ENCODE measurements around the gene ADAMTS19. TPM values are rescaled to one million over a fixed set of nuclear protein-coding genes. Genes with fewer than 3 reads are reported as not detected.

The ADAMTS19 gene
- total RNA-seq, 1 experiment from 2014 or later, result not detected

- H3K4me3 Mint-ChIP-seq (ENCODE audit: low read depth, unreplicated experiment), result no peak overlapping the region
- intact Hi-C loops (cut with micrococcal nuclease; ENCODE audit: unreplicated experiment), result no loop called here
- CTCF ChIA-PET, result no interaction called here
- no peaks in the 10 kb centered on the region for H3K27me3 Mint-ChIP-seq (ENCODE audit: unreplicated experiment)
- no peak overlapping the region for H3K27ac Mint-ChIP-seq (ENCODE audit: unreplicated experiment)
- H3K4me1 Mint-ChIP-seq (ENCODE audit: low read depth, unreplicated experiment), result peaks cover 8% of the 10 kb centered on the region
- DNase-seq, result no peak
- BruUV-seq (replicated peaks), result no TSS peak
- H3K36me3 Mint-ChIP-seq (ENCODE audit: insufficient read depth, unreplicated experiment), result no peaks in the 10 kb centered on the region
- peaks cover 4% of the 10 kb centered on the region for H3K9me3 Mint-ChIP-seq (ENCODE audit: low read depth, unreplicated experiment)
- TF ChIP-seq CTCF (IDR thresholded peaks at IDR 0.05; ENCODE audit: unreplicated experiment), result no peak
These were observed 51.2 kb downstream of the ADAMTS19 start for GRCh38 chr5:129511291-129511690.

GRCh38 chr5:129541051-129541450, 81.0 kb downstream of the ADAMTS19 start:
- CTCF ChIA-PET, result no interaction called here

GRCh38 chr5:129541648-129542251, 81.7 kb downstream of the ADAMTS19 start:
- Mint-ChIP-seq H3K4me3 (ENCODE audit: low read depth, unreplicated experiment) (no peak overlapping the region), H3K27me3 (ENCODE audit: unreplicated experiment) (no peaks in the 10 kb centered on the region), H3K9me3 (ENCODE audit: low read depth, unreplicated experiment) (peaks cover 5% of the 10 kb centered on the region), H3K27ac (ENCODE audit: unreplicated experiment) (no peak overlapping the region), H3K36me3 (ENCODE audit: insufficient read depth, unreplicated experiment) (no peaks in the 10 kb centered on the region), H3K4me1 (ENCODE audit: low read depth, unreplicated experiment) (no peaks in the 10 kb centered on the region)
- intact Hi-C loops (cut with micrococcal nuclease; ENCODE audit: unreplicated experiment), result loop anchor here (1.0 kb wide), 1 partner anchor 227 kb away; no protein-coding TSS in a partner anchor
- CTCF ChIA-PET, result no interaction called here
- no TSS peak for BruUV-seq (replicated peaks)
- TF ChIP-seq CTCF (IDR thresholded peaks at IDR 0.05; ENCODE audit: unreplicated experiment), result peak; percentile 45
- DNase-seq, result peak; percentile 4

More at GRCh38 chr5:129541051-129541450, 81.0 kb downstream of the ADAMTS19 start:
- intact Hi-C loops (cut with micrococcal nuclease; ENCODE audit: unreplicated experiment), result loop anchor here (1.0 kb wide), 1 partner anchor 227 kb away; no protein-coding TSS in a partner anchor
- Mint-ChIP-seq H3K4me1 (ENCODE audit: low read depth, unreplicated experiment) (no peaks in the 10 kb centered on the region), H3K27me3 (ENCODE audit: unreplicated experiment) (no peaks in the 10 kb centered on the region), H3K9me3 (ENCODE audit: low read depth, unreplicated experiment) (peaks cover 3% of the 10 kb centered on the region), H3K27ac (ENCODE audit: unreplicated experiment) (no peak overlapping the region), H3K4me3 (ENCODE audit: low read depth, unreplicated experiment) (no peak overlapping the region), H3K36me3 (ENCODE audit: insufficient read depth, unreplicated experiment) (no peaks in the 10 kb centered on the region)
- BruUV-seq (replicated peaks), result no TSS peak
- TF ChIP-seq CTCF (IDR thresholded peaks at IDR 0.05; ENCODE audit: unreplicated experiment), result no peak
- no peak for DNase-seq

- TF ChIP-seq CTCF (IDR thresholded peaks at IDR 0.05; ENCODE audit: unreplicated experiment), result no peak
- peaks cover 7% of the 10 kb centered on the region for H3K9me3 Mint-ChIP-seq (ENCODE audit: low read depth, unreplicated experiment)
- H3K27ac Mint-ChIP-seq (ENCODE audit: unreplicated experiment), result no peak overlapping the region
- H3K27me3 Mint-ChIP-seq (ENCODE audit: unreplicated experiment), result no peaks in the 10 kb centered on the region
- H3K4me3 Mint-ChIP-seq (ENCODE audit: low read depth, unreplicated experiment), result no peak overlapping the region
- CTCF ChIA-PET, result no interaction called here
- no TSS peak for BruUV-seq (replicated peaks)
- intact Hi-C loops (cut with micrococcal nuclease; ENCODE audit: unreplicated experiment), result no loop called here
- H3K36me3 Mint-ChIP-seq (ENCODE audit: insufficient read depth, unreplicated experiment), result no peaks in the 10 kb centered on the region
- H3K4me1 Mint-ChIP-seq (ENCODE audit: low read depth, unreplicated experiment), result no peaks in the 10 kb centered on the region
- no peak for DNase-seq
These were observed 87.0 kb downstream of the ADAMTS19 start for GRCh38 chr5:129547137-129547536.

Measured in Calu3 (cell line).